ENCODE results near the gene DDX42.

Gene DDX42

DNA sequence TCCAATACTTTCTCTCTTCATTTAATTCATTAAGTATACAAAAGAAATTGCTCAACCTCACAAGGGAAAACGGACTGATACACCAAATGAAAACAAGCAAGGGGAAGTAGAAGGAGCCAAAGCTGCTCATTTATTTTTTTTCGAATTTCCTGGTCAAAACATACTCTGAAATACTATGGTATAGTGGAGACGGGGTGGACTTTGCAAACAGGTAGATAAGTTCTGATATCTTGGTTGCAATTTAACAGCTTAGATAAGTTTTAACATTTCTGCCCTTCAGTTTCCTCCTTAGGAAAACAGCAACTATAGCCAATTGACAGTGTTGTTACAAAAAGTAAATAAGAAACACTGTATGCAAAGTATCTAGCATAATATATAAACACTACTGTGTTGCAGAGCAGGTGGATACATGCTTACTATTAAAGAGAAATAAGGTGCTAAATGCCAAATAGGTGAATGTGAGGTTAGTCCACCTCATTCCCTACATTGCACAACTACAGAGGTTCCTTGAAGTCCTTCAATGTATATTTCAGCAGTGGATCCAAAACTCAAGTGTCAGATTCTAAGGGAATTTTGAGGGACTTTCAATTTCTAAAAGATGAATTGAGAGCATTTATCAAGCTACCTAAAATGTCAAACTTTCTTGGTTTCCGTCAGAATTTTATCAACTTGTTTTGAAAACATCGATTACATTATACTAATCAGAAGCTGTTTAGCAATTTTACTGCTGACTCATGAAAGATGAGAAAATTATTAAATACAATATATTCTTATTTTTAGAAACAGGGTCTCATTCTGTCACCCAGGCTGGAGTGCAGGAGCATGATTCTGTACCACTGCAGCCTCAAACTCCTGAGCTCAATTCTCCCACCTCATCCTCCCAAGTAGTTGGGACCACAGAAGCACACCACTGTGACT lies 11.6 kb upstream of the DDX42 start:
- DNase-seq (ENCODE audit: low read depth): no peak
- TF ChIP-seq, protein P1, sequence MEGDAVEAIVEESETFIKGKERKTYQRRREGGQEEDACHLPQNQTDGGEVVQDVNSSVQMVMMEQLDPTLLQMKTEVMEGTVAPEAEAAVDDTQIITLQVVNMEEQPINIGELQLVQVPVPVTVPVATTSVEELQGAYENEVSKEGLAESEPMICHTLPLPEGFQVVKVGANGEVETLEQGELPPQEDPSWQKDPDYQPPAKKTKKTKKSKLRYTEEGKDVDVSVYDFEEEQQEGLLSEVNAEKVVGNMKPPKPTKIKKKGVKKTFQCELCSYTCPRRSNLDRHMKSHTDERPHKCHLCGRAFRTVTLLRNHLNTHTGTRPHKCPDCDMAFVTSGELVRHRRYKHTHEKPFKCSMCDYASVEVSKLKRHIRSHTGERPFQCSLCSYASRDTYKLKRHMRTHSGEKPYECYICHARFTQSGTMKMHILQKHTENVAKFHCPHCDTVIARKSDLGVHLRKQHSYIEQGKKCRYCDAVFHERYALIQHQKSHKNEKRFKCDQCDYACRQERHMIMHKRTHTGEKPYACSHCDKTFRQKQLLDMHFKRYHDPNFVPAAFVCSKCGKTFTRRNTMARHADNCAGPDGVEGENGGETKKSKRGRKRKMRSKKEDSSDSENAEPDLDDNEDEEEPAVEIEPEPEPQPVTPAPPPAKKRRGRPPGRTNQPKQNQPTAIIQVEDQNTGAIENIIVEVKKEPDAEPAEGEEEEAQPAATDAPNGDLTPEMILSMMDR (IDR thresholded peaks at IDR 0.05; ENCODE audit: low read depth, low read length, missing control alignments): no peak
- in situ Hi-C loops (cut with HindIII; ENCODE audit: low sequenced_read_pairs): no loop called here
- no peak overlapping the region for H3K4me3 ChIP-seq (ENCODE audit: low read depth, low read length)

- in situ Hi-C loops (cut with HindIII; ENCODE audit: low sequenced_read_pairs): loop anchor here (5.0 kb wide), 1 partner anchor 52 kb away; no protein-coding TSS in a partner anchor
- DNase-seq (ENCODE audit: low read depth): no peak
- no peak overlapping the region for H3K4me3 ChIP-seq (ENCODE audit: low read depth, low read length)
- TF ChIP-seq, protein P1 (IDR thresholded peaks at IDR 0.05; ENCODE audit: low read depth, low read length, missing control alignments): no peak
These were observed 9.3 kb upstream of the DDX42 start for GRCh38 chr17:63764716-63765115.

- in situ Hi-C loops (cut with HindIII; ENCODE audit: low sequenced_read_pairs): loop anchor here (5.0 kb wide), 1 partner anchor 54 kb away; no protein-coding TSS in a partner anchor
- no peak for DNase-seq (ENCODE audit: low read depth)
- TF ChIP-seq, protein P1 (IDR thresholded peaks at IDR 0.05; ENCODE audit: low read depth, low read length, missing control alignments): no peak
- no peak overlapping the region for H3K4me3 ChIP-seq (ENCODE audit: low read depth, low read length)
These were observed 7.2 kb upstream of the DDX42 start for GRCh38 chr17:63766754-63767153.

- no peak overlapping the region for H3K4me3 ChIP-seq (ENCODE audit: low read depth, low read length)
- TF ChIP-seq, protein P1 (IDR thresholded peaks at IDR 0.05; ENCODE audit: low read depth, low read length, missing control alignments): no peak
- DNase-seq (ENCODE audit: low read depth): no peak
- in situ Hi-C loops (cut with HindIII; ENCODE audit: low sequenced_read_pairs): loop anchor here (5.0 kb wide), 1 partner anchor 56 kb away; no protein-coding TSS in a partner anchor
These were observed 5.5 kb upstream of the DDX42 start for GRCh38 chr17:63768433-63768832.

DNA sequence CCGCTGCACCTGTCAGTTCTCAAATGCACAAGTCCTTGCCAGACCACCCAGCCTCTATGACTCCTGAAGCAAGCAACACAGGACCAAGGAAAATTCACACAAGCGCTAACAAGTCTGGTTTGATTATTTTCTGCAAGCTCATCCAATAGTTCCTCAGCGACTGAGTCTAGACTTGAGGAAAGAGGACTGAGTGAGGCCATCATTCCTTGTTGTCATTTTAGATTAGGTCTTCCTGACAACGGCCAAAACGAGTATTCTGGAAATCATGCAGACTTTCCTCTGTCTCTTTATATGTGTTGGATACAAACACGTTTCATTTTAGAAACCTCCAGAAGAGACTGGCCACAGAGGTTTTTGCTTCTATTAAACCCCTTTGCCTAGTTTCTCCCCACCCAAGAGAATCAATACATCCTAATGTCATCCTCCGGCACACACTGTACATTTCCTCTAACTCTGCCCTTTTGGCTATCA lies 1.1 kb upstream of the DDX42 start:
- in situ Hi-C loops (cut with HindIII; ENCODE audit: low sequenced_read_pairs): no loop called here
- peak overlapping the region; percentile 82 for H3K4me3 ChIP-seq (ENCODE audit: low read depth, low read length)
- TF ChIP-seq, protein P1 (IDR thresholded peaks at IDR 0.05; ENCODE audit: low read depth, low read length, missing control alignments): no peak
- peak; percentile 9 for DNase-seq (ENCODE audit: low read depth)

- in situ Hi-C loops (cut with HindIII; ENCODE audit: low sequenced_read_pairs): no loop called here
- H3K4me3 ChIP-seq (ENCODE audit: low read depth, low read length): peak within 1 kb of the TSS; percentile 82
These were observed 464 bp upstream of the DDX42 start, which contains the start of gene CCDC47 for GRCh38 chr17:63773272-63774140. Gene CCDC47, minus strand, starts transcription at chr17:63773597. Its CDS starts 7,422 bp downstream, at chr17:63766175.

More at GRCh38 chr17:63773272-63774140, 464 bp upstream of the DDX42 start, which contains the start of gene CCDC47:
- TF ChIP-seq, protein P1 (IDR thresholded peaks at IDR 0.05; ENCODE audit: low read depth, low read length, missing control alignments): no peak
- DNase-seq (ENCODE audit: low read depth): peak; percentile 99

Data from astrocyte of the cerebellum (primary cell).